Liver (tissue), 9 donors: ENCODE measurements around the gene SPAG17. TPM values are rescaled to one million over a fixed set of nuclear protein-coding genes. Genes with fewer than 3 reads are reported as not detected.

Experiments used
- DNase-seq: peaks from one replicate; pipeline ENCODE4 v3.0.0-alpha.2; 2017; ENCODE audit warnings: low spot score
- H3K27ac ChIP-seq, 2 donors: one replicate each; pipeline ENCODE4 v1.7.0; 2013; ENCODE audit warnings: inconsistent platforms in 2 of 2, low read length in 2 of 2, control low read depth in 1 of 2, low read depth in 1 of 2, mild to moderate bottlenecking in 1 of 2
- H3K27me3 ChIP-seq, 4 donors: one replicate each; pipeline versions ENCODE4 v1.6.1 to v1.7.0; 2013; ENCODE audit warnings: low read length in 3 of 4, inconsistent platforms in 1 of 4, mild to moderate bottlenecking in 1 of 4, moderate library complexity in 1 of 4; ENCODE audit not compliant: control insufficient read depth in 4 of 4, insufficient read depth in 4 of 4
- H3K36me3 ChIP-seq, 4 donors: one replicate each; pipeline versions ENCODE4 v1.6.1 to v1.7.0; 2013; ENCODE audit warnings: low read length in 3 of 4, mild to moderate bottlenecking in 3 of 4, low read depth in 1 of 4, moderate library complexity in 1 of 4; ENCODE audit not compliant: control insufficient read depth in 4 of 4, insufficient read depth in 3 of 4
- H3K4me1 ChIP-seq, 4 donors: one replicate each; pipeline versions ENCODE4 v1.6.1 to v1.7.0; 2013; ENCODE audit warnings: low read length in 3 of 4, mild to moderate bottlenecking in 3 of 4, moderate library complexity in 1 of 4; ENCODE audit not compliant: control insufficient read depth in 4 of 4, insufficient read depth in 4 of 4
- H3K4me3 ChIP-seq, 3 donors: one replicate each; pipeline versions ENCODE4 v1.6.1 to v1.7.0; 2013; ENCODE audit warnings: low read length in 3 of 3, control low read depth in 1 of 3, low read depth in 1 of 3, mild to moderate bottlenecking in 1 of 3
- H3K9ac ChIP-seq, 2 donors: one replicate each; pipeline ENCODE4 v1.7.0; 2013; ENCODE audit warnings: low read length in 2 of 2, mild to moderate bottlenecking in 2 of 2, moderate library complexity in 2 of 2, control low read depth in 1 of 2, low read depth in 1 of 2
- H3K9me3 ChIP-seq, 4 donors: one replicate each; pipeline versions ENCODE4 v1.6.1 to v1.7.0; 2013; ENCODE audit warnings: low read length in 3 of 4; ENCODE audit not compliant: control insufficient read depth in 4 of 4
- ATF3 ChIP-seq: IDR thresholded peaks from 2 replicates; pipeline ENCODE4 v1.6.1; 2016; ENCODE audit warnings: antibody characterized with exemption
- CTCF ChIP-seq: fragments of 150-350 bp; IDR thresholded peaks from 2 replicates; pipeline ENCODE4 v1.5.1; 2017; ENCODE audit warnings: improper control_type of control experiment, low read depth, low read length; ENCODE audit not compliant: missing input control
- EGR1 ChIP-seq, 2 donors: IDR thresholded peaks; 2 replicates each; pipeline ENCODE4 v1.6.1; 2016 to 2018; ENCODE audit warnings: antibody characterized with exemption in 2 of 2, low read depth in 2 of 2
- GABPA ChIP-seq, 2 donors: IDR thresholded peaks in 1 of 2; conservative IDR thresholded peaks in 1 of 2; 2 replicates each; pipeline ENCODE4 v1.6.1; 2016; ENCODE audit warnings: antibody characterized with exemption in 2 of 2, mild to moderate bottlenecking in 1 of 2, moderate library complexity in 1 of 2
- HNF4A ChIP-seq, 2 donors: conservative IDR thresholded peaks; 2 replicates each; pipeline ENCODE4 v1.6.1; 2016; ENCODE audit warnings: antibody characterized with exemption in 2 of 2, mild to moderate bottlenecking in 2 of 2
- JUND ChIP-seq, 2 donors: IDR thresholded peaks; 2 replicates each; pipeline ENCODE4 v1.6.1; 2016; ENCODE audit warnings: antibody characterized with exemption in 2 of 2
- MAX ChIP-seq: IDR thresholded peaks from 2 replicates; pipeline ENCODE4 v1.6.1; 2016; ENCODE audit warnings: antibody characterized with exemption
- NR2F2 ChIP-seq: IDR thresholded peaks from 2 replicates; pipeline ENCODE4 v1.6.1; 2016; ENCODE audit warnings: antibody characterized with exemption
- RAD21 ChIP-seq, 2 donors: IDR thresholded peaks; 2 replicates each; pipeline ENCODE4 v1.6.1; 2016; ENCODE audit warnings: antibody characterized with exemption in 2 of 2, mild to moderate bottlenecking in 2 of 2
- REST ChIP-seq: IDR thresholded peaks from 2 replicates; pipeline ENCODE4 v1.6.1; 2016; ENCODE audit warnings: antibody characterized with exemption, mild to moderate bottlenecking
- SP1 ChIP-seq: IDR thresholded peaks from 2 replicates; pipeline ENCODE4 v1.6.1; 2018; ENCODE audit warnings: antibody characterized with exemption, mild to moderate bottlenecking
- TAF1 ChIP-seq: conservative IDR thresholded peaks from 2 replicates; pipeline ENCODE4 v1.6.1; 2016; ENCODE audit warnings: antibody characterized with exemption, mild to moderate bottlenecking
- YY1 ChIP-seq: IDR thresholded peaks from 2 replicates; pipeline ENCODE4 v1.6.1; 2016; ENCODE audit warnings: antibody characterized with exemption, mild to moderate bottlenecking
- ZBTB33 ChIP-seq: IDR thresholded peaks from 2 replicates; pipeline ENCODE4 v1.6.1; 2016; ENCODE audit warnings: antibody characterized with exemption
- WGBS: extraction: QIAGEN DNeasy Blood & Tissue Kit; methylation state at CpG from one replicate; pipeline ENCODE4 v1.1.7; 2013; 5-methylcytosine and 5-hydroxymethylcytosine counted together
- polyA plus RNA-seq, 2 donors: library from polyadenylated mRNA; stranded (reverse) in 1 of 2; unstranded in 1 of 2; fragments of 200-250 nt in 1 of 2; fragments of >200 nt in 1 of 2; fragmentation: Nextera tagmentation in 1 of 2; extraction: Ambion mirVana in 1 of 2; gene quantifications; one replicate each; pipeline versions ENCODE4 v1.2.1 to v1.2.3, GENCODE V29; 2013 to 2015
- total RNA-seq, 2 donors: library from RNA; depleted of rRNA; stranded (reverse); fragments of >200 nt; gene quantifications; one replicate each; pipeline ENCODE4 v1.2.3, GENCODE V29; 2014
- donor health status: healthy.
- donor health status: healthy.
- donor health status: healthy.
- donor health status: healthy.
- donor health status: healthy.

Gene SPAG17
- total and polyA plus RNA-seq, 4 donors, result 0.17 to 0.75 TPM; not detected in 2

GRCh38 chr1:118155106-118155505, 29.9 kb downstream of the SPAG17 start:
- no peak for TF ChIP-seq ATF3
- no peak for TF ChIP-seq TAF1
- no peak for TF ChIP-seq HNF4A (conservative IDR thresholded peaks at IDR 0.05)
- no peak for TF ChIP-seq REST
- TF ChIP-seq ZBTB33, result no peak
- no peak for TF ChIP-seq CTCF
- TF ChIP-seq JUND (IDR thresholded peaks at IDR 0.05), result no peak
- TF ChIP-seq GABPA (IDR thresholded peaks at IDR 0.05 in 1 of 2, conservative IDR thresholded peaks at IDR 0.05 in 1 of 2), result no peak
- no peak for TF ChIP-seq SP1
- no peak for TF ChIP-seq EGR1 (IDR thresholded peaks at IDR 0.05; ENCODE audit: low read depth in 2 of 2)
- TF ChIP-seq MAX, result no peak
- TF ChIP-seq YY1, result no peak
- no peak for TF ChIP-seq NR2F2
- WGBS, result 93% methylated on average over 1 of the region's 1 CpG
- no peaks in the 10 kb centered on the region for H3K27me3 ChIP-seq

GRCh38 chr1:118154220-118154619, 30.8 kb downstream of the SPAG17 start:
- H3K4me3 ChIP-seq, result no peak overlapping the region
- no peak for DNase-seq
- H3K36me3 ChIP-seq, result no peaks in the 10 kb centered on the region
- H3K4me1 ChIP-seq, result no peaks in the 10 kb centered on the region
- TF ChIP-seq CTCF (peak; percentile 4), RAD21 (IDR thresholded peaks at IDR 0.05) (peak; percentile 43 to 46), EGR1 (IDR thresholded peaks at IDR 0.05; ENCODE audit: low read depth in 2 of 2) (no peak)
- H3K9ac ChIP-seq, result no peak overlapping the region
- no peaks in the 10 kb centered on the region for H3K27me3 ChIP-seq
- WGBS, result 93% methylated on average over 1 of the region's 1 CpG
- H3K27ac ChIP-seq, result no peak overlapping the region
- no peaks in the 10 kb centered on the region for H3K9me3 ChIP-seq

More at GRCh38 chr1:118155106-118155505, 29.9 kb downstream of the SPAG17 start:
- H3K4me3 ChIP-seq, result no peak overlapping the region
- H3K9ac ChIP-seq, result no peak overlapping the region
- H3K27ac ChIP-seq, result no peak overlapping the region
- no peaks in the 10 kb centered on the region for H3K9me3 ChIP-seq
- H3K4me1 ChIP-seq, result no peaks in the 10 kb centered on the region
- H3K36me3 ChIP-seq, result no peaks in the 10 kb centered on the region
- no peak for DNase-seq
